ENCODE measurements around the gene IQCH. TPM values are rescaled to one million over a fixed set of nuclear protein-coding genes. Genes with fewer than 3 reads are reported as not detected.
"Not testable (repeated sequence)": the region's sequence is repeated elsewhere in the genome, so short reads cannot be mapped to it uniquely, and the experiment has no call there.

IQCH gene
- total and polyA plus RNA-seq, 12 donors, result 0.29 to 2.6 (median 1.2) TPM

- no peak overlapping the region for H3K4me3 ChIP-seq
- H3K4me1 ChIP-seq, result no peaks in the 10 kb centered on the region
- DNase-seq, result no peak
- H3K36me3 ChIP-seq, result no peaks in the 10 kb centered on the region
- ATAC-seq, result no peak
- peaks cover 0 to 3% (median 0%) of the 10 kb centered on the region in 11 donors for H3K9me3 ChIP-seq
- no peak overlapping the region for H3K27ac ChIP-seq
- intact Hi-C loops (cut with DNase I), result no loop called here
- 96% methylated on average over 5 of the region's 5 CpGs for WGBS, 2 donors
- no peaks in the 10 kb centered on the region for H3K27me3 ChIP-seq
- TF ChIP-seq CTCF (IDR thresholded peaks at IDR 0.05), result no peak
These were observed 103.8 kb downstream of the IQCH start for GRCh38 chr15:67358391-67358790.

- Histone ChIP-seq H3K9me3 (peaks cover 0 to 3% (median 0%) of the 10 kb centered on the region in 11 donors), H3K4me1 (no peaks in the 10 kb centered on the region), H3K27me3 (no peaks in the 10 kb centered on the region), H3K36me3 (no peaks in the 10 kb centered on the region), H3K27ac (no peak overlapping the region), H3K4me3 (no peak overlapping the region)
- ATAC-seq (no peak), DNase-seq (no peak)
- intact Hi-C loops (cut with DNase I), result no loop called here
- no peak for TF ChIP-seq CTCF (IDR thresholded peaks at IDR 0.05)
- WGBS, 2 donors, result 97% methylated on average over 3 of the region's 3 CpGs
These were observed 104.2 kb downstream of the IQCH start for GRCh38 chr15:67358812-67359211.

- ATAC-seq (no peak), DNase-seq (no peak)
- peaks cover 0 to 4% (median 0%) of the 10 kb centered on the region in 11 donors for H3K9me3 ChIP-seq
- no peak overlapping the region for H3K4me3 ChIP-seq
- H3K27me3 ChIP-seq, result no peaks in the 10 kb centered on the region
- no peaks in the 10 kb centered on the region for H3K36me3 ChIP-seq
- no peaks in the 10 kb centered on the region for H3K4me1 ChIP-seq
- no peak overlapping the region for H3K27ac ChIP-seq
- WGBS, 2 donors, result 60 to 67% methylated on average over 8 of the region's 8 CpGs
- TF ChIP-seq CTCF (IDR thresholded peaks at IDR 0.05), result no peak
- intact Hi-C loops (cut with DNase I), result no loop called here
These were observed 105.0 kb downstream of the IQCH start for GRCh38 chr15:67359431-67360079.

GRCh38 chr15:67361100-67361499 lies 106.5 kb downstream of the IQCH start:
- 91 to 92% methylated on average over 2 of the region's 2 CpGs for WGBS, 2 donors
- Histone ChIP-seq H3K9me3 (peaks cover 0 to 4% (median 0%) of the 10 kb centered on the region in 11 donors), H3K4me1 (no peaks in the 10 kb centered on the region), H3K4me3 (no peak overlapping the region), H3K27ac (no peak overlapping the region), H3K36me3 (no peaks in the 10 kb centered on the region), H3K27me3 (no peaks in the 10 kb centered on the region)
- no peak for ATAC-seq
- no peak for TF ChIP-seq CTCF (IDR thresholded peaks at IDR 0.05)
- intact Hi-C loops (cut with DNase I), result no loop called here
- DNase-seq, result no peak

GRCh38 chr15:67363712-67364111 lies 109.1 kb downstream of the IQCH start:
- ATAC-seq; H3K9me3 ChIP-seq; H3K27me3 ChIP-seq; H3K4me1 ChIP-seq; DNase-seq; H3K36me3 ChIP-seq; H3K4me3 ChIP-seq; H3K27ac ChIP-seq; intact Hi-C loops (cut with DNase I): not testable (repeated sequence)
- 29 to 46% methylated on average over 1 of the region's 1 CpG for whole genome bisulfite sequencing, 2 donors
